GM19372 (cell line): Measurements from ENCODE around the gene SLC6A13.
"Not testable (repeated sequence)": the region's sequence is repeated elsewhere in the genome, so short reads cannot be mapped to it uniquely, and the experiment has no call there.

Experiments used
- ATAC-seq: cut with Tn5 transposase; IDR thresholded peaks from one replicate; pipeline ENCODE4 v1.9.1; 2021; ENCODE audit warnings: mild to moderate bottlenecking, low read depth, moderate library complexity; ENCODE audit not compliant: unreplicated experiment

Gene SLC6A13

DNA sequence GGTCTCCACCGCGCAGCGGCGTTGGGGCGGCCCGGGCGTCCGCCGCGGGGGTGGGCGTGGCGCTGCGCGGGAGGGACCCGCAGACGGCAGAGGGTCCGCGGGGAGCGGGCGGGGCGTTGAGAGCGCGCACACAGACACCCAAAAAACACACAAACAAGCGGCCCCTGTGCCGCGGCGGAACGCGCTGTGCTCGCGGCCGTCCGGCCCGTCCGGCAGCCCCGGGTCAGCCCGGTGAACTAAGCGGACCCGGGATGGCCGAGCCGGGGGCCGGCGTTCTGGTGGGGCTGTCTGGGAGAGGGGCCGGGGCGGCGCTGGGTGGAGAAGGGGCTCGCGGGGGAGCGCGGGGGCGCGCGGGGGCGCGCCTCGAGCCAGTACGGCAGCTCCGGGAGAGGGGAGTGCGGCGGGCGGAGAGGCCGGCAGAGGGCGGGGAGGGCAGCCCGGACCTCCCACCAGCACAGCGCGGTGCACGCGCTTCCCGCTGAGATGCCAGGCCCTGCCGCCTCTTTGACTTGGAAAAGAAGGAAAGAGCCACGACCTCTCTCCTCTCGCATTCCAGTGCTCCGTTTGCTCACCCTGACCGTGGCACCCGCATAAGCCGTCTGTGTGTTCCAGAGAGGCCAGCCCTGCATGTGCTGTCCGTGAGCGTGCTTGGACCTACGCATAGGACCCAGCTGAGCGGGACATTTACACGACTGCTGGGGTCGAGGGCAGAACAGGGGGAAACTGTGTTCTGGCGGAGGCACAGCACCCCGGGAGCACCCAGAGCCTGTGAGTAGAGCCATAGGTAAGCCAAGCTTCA lies 59.0 kb downstream of the SLC6A13 start:
- ATAC-seq = no peak

DNA sequence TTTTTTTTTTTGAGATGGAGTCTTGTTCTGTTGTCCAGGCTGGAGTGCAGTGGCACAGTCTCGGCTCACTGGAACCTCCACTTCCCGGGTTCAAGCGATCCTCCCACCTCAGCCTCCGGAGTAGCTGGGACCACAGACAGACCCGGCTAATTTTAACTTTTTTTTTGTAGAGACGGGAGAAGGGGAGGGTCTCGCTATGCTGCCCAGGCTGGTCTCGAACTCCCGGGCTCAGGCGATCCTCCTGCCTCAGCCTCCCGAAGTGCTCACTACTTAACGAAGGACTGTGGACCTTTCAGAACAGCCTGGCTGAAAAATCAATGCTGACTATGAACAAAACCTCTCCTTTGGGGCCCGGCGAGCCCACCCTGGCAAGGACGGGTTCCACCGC lies 59.6 kb downstream of the SLC6A13 start:
- ATAC-seq = no peak

DNA sequence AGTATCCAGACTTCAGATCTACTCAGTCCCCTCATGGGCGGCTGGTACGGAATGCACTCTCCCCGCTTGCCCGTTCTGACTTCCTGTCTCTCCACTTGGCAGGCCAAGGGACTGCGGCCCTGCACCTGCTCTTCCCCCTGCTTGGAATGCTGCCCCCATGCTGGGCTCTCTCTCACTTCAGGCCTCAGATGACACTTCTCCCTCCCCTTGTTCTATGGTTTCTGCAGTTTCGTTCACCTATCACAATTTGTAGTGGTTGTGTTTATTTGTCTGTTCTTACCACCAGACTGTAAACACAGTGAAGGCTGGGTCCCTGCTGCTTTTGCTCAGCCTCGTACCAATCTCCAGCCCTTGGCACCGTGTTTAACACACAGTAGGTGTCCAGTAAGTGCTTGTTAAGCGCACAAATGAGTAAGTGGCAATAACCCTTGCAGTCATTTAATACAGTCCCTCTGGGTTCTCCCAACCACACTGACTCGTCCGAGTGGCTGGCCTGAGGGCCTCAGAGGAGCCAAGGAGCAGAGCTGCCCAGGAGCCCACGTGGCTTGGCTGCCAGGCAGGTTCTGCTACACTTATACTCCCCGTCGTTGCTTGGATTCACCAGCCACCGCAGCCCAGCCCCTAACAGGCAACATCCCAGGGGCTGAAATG lies 60.4 kb downstream of the SLC6A13 start:
- no peak for ATAC-seq

DNA sequence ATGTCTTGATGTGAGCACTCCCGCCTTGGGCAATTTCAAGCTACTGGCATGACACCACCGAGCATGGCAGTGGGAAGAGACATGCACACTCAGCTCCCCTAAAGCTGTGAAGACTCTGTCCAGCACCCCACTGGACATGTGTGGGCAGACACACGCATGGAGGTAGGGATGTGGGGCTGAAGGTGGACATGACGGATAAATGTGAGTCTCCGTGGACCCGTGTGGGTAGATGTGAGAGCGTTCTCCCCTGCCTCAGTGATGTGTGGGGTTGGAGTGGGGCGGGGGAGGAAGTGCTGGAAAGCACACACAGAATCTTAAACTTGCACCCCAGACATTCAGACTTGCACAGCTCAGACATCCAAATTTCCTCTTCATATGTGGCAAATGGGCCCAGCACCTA lies 61.3 kb downstream of the SLC6A13 start:
- no peak for ATAC-seq

DNA sequence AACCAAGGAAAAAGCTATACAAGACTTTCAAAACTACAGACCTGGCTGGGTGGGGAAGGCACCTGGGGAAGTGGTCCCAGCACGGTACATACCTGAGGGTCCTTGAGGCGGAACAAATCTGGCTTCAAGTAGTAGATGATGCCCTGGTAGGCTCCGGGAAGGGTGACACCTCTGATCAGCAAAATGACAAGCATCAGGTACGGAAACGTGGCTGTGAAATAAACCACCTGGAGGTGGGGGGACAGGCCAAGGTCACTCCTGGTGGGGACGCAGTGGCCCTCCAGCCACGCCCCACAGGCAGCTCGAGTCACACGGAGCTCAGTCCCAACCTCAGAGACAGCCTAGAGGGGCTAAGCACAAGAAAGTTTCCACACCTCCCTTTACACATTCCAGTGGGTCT lies 63.9 kb downstream of the SLC6A13 start:
- ATAC-seq = no peak

DNA sequence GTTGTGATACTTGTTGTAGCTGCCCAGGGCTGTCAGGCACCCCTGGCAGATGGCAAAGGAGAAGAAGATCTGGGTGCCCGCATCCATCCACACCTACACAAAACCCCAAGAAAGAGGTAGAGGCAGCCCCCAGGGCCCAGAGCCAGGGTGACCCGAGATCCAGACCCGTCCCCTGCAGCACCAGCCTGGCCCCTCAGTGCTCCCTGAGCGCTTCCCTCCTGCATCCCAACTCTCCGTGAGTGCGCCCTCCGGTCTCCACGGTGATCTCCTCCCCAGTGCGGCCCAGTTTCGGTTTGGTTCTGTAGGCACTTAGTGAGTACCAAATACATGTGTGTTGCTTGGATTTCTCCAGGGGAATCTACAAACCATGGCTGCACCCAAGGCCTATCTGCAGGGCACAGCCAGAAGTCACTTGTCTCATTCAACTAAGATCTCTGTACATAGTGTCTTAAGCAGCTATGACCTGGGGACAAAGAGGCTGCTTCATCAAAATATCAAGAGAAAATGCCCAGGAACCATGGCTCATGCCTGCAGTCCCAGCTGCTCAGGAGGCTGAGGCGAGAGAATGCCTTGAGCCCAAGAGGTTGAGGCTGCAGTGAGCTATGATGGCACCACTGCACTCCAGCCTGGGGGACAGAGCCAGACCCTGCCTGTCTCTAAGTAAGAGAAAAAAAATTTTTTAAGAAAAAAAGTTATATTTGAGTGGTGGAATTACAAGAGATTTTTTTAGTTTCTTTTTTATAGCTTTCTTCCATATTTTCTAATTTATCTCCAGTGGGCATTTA lies 64.5 kb downstream of the SLC6A13 start:
- no peak for ATAC-seq

DNA sequence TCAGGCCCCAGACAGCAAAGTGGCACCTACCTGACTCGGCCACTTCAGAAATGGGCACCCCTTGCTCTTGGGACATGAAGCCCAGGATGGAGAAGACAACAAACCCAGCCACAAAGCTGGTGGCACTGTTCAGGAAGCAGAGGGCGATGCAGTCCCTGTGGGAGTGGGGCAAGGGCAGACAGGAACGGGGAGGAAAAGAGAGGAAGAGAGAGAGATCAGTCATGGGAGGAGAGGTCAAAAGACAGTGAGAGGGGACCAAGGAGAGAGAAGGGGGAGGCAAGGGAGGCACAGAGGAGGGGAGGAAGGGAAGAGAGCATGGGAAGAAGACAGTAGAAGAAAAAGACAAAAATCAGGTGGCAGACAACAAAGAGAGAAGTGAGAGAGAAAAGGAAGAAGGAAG lies 65.3 kb downstream of the SLC6A13 start:
- no peak for ATAC-seq

DNA sequence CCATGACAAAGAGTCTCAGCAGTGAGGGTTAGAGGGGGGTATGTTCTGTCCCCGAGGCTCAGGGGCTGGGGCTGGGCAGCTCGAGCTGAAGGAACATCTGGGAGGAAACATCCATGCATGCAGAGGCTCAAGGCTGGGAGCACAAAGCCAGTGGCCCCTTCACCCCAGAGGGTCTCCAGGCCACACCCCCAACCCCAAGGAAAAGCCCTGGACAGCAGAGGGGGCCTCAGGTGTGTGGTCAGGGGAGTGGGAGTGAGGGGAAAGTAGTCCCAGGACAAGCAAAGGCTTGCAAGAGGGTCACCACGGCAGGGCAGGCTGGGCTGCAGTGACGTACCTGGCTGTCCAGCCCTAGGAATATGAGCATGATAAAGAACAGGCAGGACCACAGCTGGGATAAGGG lies 66.2 kb downstream of the SLC6A13 start:
- no peak for ATAC-seq

DNA sequence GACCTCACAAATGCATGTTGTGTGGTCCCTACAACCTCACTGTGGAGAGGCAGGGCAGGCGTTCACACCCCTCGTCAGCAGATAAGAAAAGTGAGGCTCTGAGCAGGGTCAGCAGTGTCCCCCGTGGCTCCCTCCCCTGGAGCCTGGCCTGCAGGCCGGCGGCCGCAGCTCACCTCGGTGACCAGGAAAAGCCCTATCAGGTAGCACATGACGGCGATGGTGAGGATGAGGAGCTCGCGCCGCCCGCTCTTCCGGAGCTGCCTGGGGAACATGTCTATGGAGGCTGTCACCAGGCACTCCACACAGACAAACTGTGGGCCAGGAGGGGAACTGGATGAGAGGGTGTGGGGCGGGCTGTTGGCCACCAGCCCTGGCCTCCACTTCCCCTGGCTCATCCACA lies 66.7 kb downstream of the SLC6A13 start:
- ATAC-seq = no peak

DNA sequence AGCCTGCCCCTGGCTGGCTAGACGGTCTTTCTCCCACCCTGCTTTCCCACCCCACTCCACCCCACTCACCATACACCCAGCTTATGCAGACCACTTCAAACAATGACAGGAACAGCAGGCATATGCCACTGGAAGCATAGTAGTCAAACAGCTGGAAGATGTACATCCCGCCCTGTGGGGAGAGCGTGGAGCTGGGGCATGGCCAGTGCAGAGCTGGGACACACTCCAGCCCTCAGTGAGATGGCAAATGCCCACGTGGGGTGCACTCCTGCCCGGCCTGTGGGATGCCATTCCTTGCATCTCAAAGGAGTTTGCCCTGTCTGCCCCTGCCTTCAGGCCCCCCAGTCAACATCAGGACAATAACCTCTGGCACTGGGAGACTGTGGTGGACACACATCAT lies 67.5 kb downstream of the SLC6A13 start:
- ATAC-seq = no peak

DNA sequence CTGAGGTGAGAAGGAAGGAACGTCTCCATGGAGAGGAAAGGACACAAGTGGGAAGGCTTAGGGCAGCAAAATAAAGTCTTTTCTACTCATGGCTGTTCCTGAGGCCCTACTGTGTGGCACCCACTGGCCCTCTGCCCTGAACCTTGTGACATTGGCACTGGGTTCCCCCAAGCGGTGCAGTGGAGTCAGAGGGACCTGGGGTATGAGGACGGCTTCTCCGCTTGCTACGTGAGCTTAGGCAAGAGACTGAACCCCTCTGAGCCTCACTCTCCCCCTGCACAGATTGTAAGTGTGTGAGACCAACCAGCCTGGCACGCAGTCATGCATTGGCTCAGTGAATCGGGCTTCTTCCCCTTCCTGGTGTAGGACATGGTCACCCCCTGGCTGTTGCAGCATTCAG lies 68.4 kb downstream of the SLC6A13 start:
- ATAC-seq = no peak

DNA sequence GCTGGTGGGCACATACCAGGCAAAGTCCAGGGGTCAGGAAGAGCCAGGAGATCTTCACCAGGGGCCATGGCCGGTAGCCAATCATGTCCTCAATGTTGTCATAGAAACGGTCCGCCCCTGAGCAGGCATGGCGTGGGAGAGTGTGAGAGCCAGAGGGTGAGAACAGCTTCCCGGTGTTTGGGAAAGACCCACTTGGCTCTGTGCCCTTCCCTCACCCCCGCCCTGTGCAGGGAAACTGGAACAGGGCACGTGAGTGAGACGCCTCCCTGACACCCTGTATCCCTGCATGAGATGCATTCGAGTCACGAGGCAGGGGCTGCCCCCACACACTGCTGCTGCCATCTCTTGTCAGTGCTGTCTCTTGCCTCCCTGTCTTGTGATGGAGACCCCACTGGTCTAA lies 69.4 kb downstream of the SLC6A13 start:
- ATAC-seq = no peak

DNA sequence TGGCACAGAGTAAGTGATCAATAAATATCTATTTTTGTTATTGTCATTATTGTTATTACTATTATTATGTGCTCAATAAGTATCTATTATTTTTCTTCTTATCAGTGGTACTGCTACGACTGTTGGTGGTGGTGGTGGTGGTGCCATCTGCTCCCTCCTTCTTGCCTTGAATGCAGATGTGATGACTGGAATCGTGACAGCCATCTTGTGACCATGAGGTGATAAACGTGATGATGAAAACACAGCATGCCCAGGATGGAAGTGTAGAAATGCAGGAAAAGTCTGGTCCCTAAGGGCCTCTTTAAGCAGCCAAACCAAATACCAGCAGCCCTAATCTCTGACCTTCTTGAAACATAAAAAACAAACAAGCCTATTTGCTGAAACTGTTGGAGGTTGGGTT lies 71.1 kb downstream of the SLC6A13 start:
- ATAC-seq = no peak

DNA sequence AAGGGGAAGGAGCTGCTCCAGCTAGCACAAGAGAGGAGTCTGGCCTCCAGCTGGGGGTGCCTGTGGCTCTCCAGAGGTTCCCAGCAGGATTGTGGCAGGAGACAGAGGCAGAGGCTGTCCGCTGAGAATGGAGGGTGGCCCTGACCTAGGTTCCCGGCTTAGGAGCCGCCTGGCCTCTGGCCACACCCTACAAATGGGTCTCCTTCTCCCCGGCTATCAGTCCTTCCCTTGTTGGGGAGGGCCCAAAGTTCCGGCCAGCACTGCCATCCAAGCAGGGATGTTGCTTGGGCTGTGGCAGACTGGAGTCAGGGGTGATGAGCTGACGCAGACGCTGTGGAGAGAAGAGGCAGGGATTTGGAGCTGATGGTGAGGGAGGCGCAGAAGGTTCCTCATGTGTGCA lies 71.8 kb downstream of the SLC6A13 start:
- no peak for ATAC-seq

DNA sequence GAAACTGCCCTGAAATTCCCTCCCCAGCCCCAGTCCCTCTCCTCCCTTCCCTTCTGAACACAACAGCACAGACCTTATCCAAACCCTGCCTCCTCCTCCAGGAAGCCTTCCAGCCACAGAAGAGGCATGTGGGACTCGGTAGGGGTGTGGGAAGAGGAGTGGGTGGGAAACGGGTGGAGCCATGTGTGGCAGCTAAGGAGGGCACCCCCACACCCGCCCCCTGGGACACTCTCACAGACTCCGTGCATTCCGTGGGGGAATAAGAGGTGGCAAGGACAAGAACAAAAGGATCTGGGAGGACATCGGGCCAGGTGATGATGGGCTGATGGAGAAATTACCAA lies 73.0 kb downstream of the SLC6A13 start:
- ATAC-seq = no peak

DNA sequence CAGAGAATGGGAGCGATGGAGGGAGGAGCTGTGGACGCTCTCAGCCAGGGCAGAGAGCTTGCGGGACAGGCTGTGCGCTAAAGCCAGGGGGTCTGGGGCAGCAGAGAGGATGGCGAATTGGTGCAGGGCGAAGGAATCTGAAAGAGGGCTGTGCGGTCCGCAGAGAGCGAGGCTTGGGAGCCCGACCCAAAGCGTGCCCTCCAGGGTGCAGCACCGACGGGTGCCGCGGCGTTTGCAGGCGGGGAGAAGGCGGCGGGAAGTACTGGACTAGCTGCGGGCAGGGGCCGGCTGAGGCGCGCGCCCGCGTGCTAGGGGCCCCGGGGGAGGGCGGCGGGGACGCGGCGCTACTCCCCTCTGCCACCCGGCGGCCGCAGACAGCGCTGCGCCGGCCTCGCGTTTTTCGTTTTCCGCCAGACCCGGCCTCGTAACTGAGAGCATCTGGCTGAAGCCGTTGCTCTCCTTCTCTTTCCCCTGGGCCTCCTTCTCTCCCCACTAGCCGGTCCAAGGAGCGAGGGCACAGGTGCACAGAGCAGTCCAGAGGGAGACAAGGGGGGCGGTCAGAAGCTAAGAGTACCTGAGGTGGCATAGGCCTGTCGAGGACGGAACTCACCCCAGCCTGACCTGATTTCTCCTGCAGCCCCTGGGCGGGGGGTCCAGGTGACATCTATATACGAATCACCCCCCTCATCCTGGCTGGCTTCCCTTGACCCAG lies 73.6 kb downstream of the SLC6A13 start:
- ATAC-seq = no peak

DNA sequence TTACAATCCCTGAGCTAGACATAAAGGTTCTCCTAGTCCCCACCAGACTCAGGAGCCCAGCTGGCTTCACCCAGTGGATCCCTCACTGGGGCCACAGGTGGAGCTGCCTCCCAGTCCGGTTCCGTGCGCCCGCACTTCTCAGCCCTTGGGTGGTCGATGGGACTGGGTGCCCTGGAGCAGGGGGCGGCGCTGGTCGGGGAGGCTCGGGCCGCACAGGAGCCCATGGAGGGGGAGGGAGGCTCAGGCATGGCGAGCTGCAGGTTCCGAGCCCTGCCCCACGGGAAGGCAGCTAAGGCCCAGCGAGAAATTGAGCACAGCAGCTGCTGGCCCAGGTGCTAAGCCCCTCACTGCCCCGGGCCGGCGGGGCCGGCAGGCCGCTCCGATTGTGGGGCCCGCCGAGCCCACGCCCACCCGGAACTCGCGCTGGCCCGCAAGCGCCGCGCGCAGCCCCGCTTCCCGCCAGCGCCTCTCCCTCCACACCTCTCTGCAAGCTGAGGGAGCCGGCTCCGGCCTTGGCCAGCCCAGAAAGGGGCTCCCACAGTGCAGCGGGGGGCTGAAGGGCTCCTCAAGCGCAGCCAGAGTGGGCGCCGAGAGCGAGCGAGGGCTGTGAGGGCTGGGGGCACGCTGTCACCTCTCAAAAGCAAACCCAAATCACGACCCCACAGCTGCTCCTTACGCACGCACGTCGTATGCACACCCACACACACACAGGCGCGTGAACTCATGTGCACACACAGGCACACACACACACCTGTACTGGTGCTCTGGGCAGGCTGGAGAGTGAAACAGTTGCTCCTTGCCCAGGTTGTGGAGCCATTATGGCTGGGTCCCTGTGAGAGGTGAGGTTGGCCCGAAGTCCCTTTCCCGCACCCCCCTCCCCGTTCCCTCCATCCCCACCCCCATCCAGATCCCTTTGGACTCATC lies 74.4 kb downstream of the SLC6A13 start:
- not testable (repeated sequence) for ATAC-seq

DNA sequence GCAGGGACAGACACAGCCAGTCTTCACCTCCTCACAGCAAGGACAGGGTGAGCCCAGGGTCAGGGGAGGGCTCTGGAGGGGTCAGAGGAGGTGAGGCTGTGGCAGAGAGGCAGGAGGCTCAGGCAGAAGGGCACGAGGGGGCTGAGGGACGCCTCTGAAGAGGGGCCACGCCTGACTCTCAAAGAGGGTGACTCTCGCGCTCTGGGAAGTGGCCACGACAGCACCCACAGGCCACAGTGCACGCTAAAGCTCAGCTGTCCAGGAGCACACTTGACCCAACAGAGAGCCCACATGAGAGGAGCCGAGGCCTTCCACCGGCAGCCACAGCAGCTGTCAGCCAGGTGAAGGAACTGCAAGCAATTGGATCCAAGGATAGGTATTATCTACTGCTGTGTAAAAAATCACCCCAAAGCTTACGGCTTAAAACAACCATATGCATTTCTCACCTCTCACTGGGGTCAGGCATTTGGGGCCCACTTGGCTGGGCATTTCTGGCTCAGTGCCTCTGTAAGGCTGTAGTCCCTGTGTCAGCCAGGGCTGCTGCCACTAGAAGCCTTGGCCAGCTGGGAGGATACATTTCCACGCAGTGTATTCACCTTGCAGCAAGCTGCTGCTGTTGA lies 76.5 kb downstream of the SLC6A13 start:
- ATAC-seq = no peak

DNA sequence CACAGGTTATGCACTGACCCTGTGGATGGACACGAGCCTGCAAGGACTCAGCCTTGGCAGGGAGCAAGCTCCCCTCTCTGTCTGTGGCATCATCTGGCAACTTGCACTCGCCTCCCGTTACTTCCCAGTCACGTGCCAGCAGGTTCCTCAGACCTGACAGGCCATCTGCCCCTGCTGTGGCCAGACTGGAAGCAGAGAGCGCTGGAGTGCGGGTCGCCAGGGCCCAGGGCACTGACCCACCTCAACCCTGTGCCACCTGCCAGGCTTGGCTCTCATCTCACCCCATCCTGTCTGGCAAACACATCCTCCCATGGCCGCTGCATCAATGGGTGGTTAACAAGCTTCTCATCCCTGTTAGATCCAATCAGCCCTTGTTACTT lies 77.1 kb downstream of the SLC6A13 start:
- no peak for ATAC-seq
